ENCODE data around the gene ADGRB2.

ADGRB2 gene

DNA sequence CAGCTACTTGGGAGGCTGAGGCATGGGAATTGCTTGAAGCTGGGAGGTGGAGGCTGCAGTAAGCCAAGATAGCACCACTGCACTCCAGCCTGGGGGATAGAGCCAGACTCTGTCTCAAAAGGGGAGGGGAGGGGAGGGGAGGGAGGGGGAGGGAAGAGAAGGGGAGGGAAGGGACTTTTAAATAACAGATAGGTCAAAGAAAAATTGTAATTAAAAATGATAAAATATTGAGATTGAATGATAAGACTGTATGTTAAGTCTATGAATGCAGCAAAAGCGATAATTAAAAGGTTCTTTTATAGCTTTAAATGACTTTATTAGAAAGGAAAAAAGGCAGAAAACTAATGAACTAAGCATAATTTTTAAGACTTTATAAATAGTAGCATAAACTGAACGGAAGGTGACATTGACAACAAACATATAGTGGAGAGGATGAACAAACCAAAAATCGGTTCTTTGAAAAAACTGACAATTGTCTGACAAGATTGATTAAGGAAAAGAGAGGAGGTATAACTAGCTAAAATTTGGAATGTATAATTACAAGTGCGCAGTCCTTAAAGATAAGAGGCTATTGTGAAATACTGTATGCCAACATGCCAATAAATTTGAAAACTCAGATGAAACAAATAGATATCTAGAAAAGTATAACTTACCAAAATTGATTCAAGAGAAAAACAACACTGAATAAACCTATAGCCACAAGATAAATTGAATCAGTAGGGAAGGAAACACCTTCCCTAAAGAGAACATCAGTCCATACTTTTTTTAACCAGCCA lies 43.3 kb upstream of the ADGRB2 start:
- H3K23ac ChIP-seq (ENCODE audit: low read depth, low read length, poor library complexity) = no peak overlapping the region
- no peak overlapping the region for H2BK5ac ChIP-seq (ENCODE audit: low read length)
- no peak overlapping the region for H4K8ac ChIP-seq (ENCODE audit: low read depth, low read length)
- H2BK15ac ChIP-seq (ENCODE audit: low read length) = no peak overlapping the region
- no peaks in the 10 kb centered on the region for H3K36me3 ChIP-seq (replicated peaks in 1 of 2; ENCODE audit: control insufficient read depth in 2 of 2, insufficient read depth in 2 of 2, low read length in 2 of 2)
- H3K27me3 ChIP-seq (ENCODE audit: control insufficient read depth in 3 of 3, insufficient read depth in 3 of 3, low read depth in 1 of 3, low read length in 3 of 3) = peaks cover 0 to 12% (median 0%) of the 10 kb centered on the region in 3 experiments
- H3K27ac ChIP-seq (replicated peaks; ENCODE audit: low read length) = no peak overlapping the region
- H3K4me1 ChIP-seq (ENCODE audit: control insufficient read depth in 2 of 2, insufficient read depth in 1 of 2, low read depth in 1 of 2, low read length in 2 of 2) = peaks cover 0 to 2% of the 10 kb centered on the region in 2 donors
- no peak overlapping the region for H2BK12ac ChIP-seq (ENCODE audit: low read length)
- H3K4ac ChIP-seq (ENCODE audit: low read length) = no peak overlapping the region
- no peaks in the 10 kb centered on the region for H3K9me3 ChIP-seq (replicated peaks in 1 of 2; ENCODE audit: control insufficient read depth in 2 of 2, insufficient read depth in 1 of 2, low read depth in 1 of 2, low read length in 2 of 2)
- no peak overlapping the region for H3K9ac ChIP-seq (ENCODE audit: low read depth, low read length, poor library complexity)
- no peak overlapping the region for H3K4me3 ChIP-seq (ENCODE audit: low read length in 2 of 2)
- no peak for DNase-seq (ENCODE audit: low spot score)
- H3K79me1 ChIP-seq (ENCODE audit: low read depth, low read length) = no peaks in the 10 kb centered on the region
- no peak overlapping the region for H4K91ac ChIP-seq (ENCODE audit: low read depth, low read length, poor library complexity)
- 100% methylated on average over 1 of the region's 4 CpGs; no CpG with 5 or more reads in 1 of the 2 donors for WGBS, 2 donors (ENCODE audit: extremely low coverage in 2 of 2, insufficient read length in 2 of 2, insufficient replicate concordance in 1 of 2)
- H2BK120ac ChIP-seq (ENCODE audit: low read depth, low read length) = no peak overlapping the region
- no peak overlapping the region for H3K14ac ChIP-seq (ENCODE audit: low read length)
- H3K18ac ChIP-seq (ENCODE audit: low read length) = no peak overlapping the region
- no peak overlapping the region for H2AFZ ChIP-seq (ENCODE audit: low read length)
- H3K4me2 ChIP-seq (ENCODE audit: insufficient read depth, low read length, poor library complexity, severe bottlenecking) = no peak overlapping the region
- no peak overlapping the region for H2AK5ac ChIP-seq (ENCODE audit: low read depth, low read length)

DNA sequence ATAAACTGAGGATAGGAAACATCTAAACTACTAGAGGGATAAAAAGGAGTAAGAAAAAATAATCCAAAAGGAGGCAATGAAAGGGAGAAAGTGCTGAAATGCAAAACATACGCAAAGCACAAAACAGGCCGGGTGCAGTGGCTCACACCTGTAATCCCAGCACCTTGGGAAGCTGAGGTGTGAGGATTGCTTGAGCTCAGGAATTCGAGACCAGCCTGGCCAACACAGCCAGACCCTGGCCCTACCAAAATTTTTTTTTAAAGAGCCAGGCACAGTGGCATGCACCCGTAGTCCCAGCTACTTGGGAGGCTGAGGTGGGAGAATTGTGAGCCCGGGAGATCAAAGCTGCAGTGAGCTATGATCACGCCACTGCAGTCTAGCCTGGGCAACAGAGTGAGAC lies 41.2 kb upstream of the ADGRB2 start:
- no peak overlapping the region for H3K4me2 ChIP-seq (ENCODE audit: insufficient read depth, low read length, poor library complexity, severe bottlenecking)
- H2AK5ac ChIP-seq (ENCODE audit: low read depth, low read length) = no peak overlapping the region
- no peak overlapping the region for H3K23ac ChIP-seq (ENCODE audit: low read depth, low read length, poor library complexity)
- H2BK120ac ChIP-seq (ENCODE audit: low read depth, low read length) = no peak overlapping the region
- no peak overlapping the region for H3K9ac ChIP-seq (ENCODE audit: low read depth, low read length, poor library complexity)
- no peaks in the 10 kb centered on the region for H3K79me1 ChIP-seq (ENCODE audit: low read depth, low read length)
- WGBS, 2 donors (ENCODE audit: extremely low coverage in 2 of 2, insufficient read length in 2 of 2, insufficient replicate concordance in 1 of 2) = no CpG with 5 or more reads among the region's 6 CpGs
- H3K4me1 ChIP-seq (ENCODE audit: control insufficient read depth in 2 of 2, insufficient read depth in 1 of 2, low read depth in 1 of 2, low read length in 2 of 2) = peaks cover under 1 to 2% of the 10 kb centered on the region in 2 donors
- no peak overlapping the region for H2BK15ac ChIP-seq (ENCODE audit: low read length)
- no peaks in the 10 kb centered on the region for H3K9me3 ChIP-seq (replicated peaks in 1 of 2; ENCODE audit: control insufficient read depth in 2 of 2, insufficient read depth in 1 of 2, low read depth in 1 of 2, low read length in 2 of 2)
- no peak for DNase-seq (ENCODE audit: low spot score)
- no peak overlapping the region for H4K8ac ChIP-seq (ENCODE audit: low read depth, low read length)
- H3K36me3 ChIP-seq (replicated peaks in 1 of 2; ENCODE audit: control insufficient read depth in 2 of 2, insufficient read depth in 2 of 2, low read length in 2 of 2) = no peaks in the 10 kb centered on the region
- H2BK5ac ChIP-seq (ENCODE audit: low read length) = no peak overlapping the region
- H3K4me3 ChIP-seq (ENCODE audit: low read length in 2 of 2) = no peak overlapping the region
- no peak overlapping the region for H3K14ac ChIP-seq (ENCODE audit: low read length)
- H3K27me3 ChIP-seq (ENCODE audit: control insufficient read depth in 3 of 3, insufficient read depth in 3 of 3, low read depth in 1 of 3, low read length in 3 of 3) = peaks cover 0 to 7% (median 0%) of the 10 kb centered on the region in 3 experiments
- no peak overlapping the region for H3K4ac ChIP-seq (ENCODE audit: low read length)
- no peak overlapping the region for H4K91ac ChIP-seq (ENCODE audit: low read depth, low read length, poor library complexity)
- H3K18ac ChIP-seq (ENCODE audit: low read length) = no peak overlapping the region
- H2BK12ac ChIP-seq (ENCODE audit: low read length) = no peak overlapping the region
- no peak overlapping the region for H3K27ac ChIP-seq (replicated peaks; ENCODE audit: low read length)
- H2AFZ ChIP-seq (ENCODE audit: low read length) = no peak overlapping the region

DNA sequence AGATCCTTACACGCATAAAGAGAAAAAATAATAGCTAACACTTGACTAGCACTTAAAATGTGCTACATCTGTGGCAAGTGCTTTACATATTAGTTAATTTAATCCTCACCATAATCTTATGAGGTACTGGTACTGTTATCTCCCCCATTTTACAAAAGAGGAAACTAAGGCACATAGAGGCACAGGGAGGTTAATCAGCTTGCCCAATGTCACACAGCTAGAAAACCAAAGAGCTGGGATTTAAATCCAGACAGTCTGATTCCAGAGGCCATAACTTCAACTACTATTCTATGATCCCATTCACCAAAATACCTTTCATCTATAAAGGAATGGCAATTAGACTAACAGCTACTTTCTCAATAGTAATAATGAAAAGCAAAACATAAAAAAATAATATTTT lies 40.0 kb upstream of the ADGRB2 start:
- Histone ChIP-seq H2BK120ac (ENCODE audit: low read depth, low read length) (no peak overlapping the region), H2BK5ac (ENCODE audit: low read length) (no peak overlapping the region), H4K8ac (ENCODE audit: low read depth, low read length) (no peak overlapping the region), H3K4me1 (ENCODE audit: control insufficient read depth in 2 of 2, insufficient read depth in 1 of 2, low read depth in 1 of 2, low read length in 2 of 2) (peaks cover 10 to 11% of the 10 kb centered on the region in 2 donors), H3K4me3 (ENCODE audit: low read length in 2 of 2) (no peak overlapping the region), H3K79me1 (ENCODE audit: low read depth, low read length) (no peaks in the 10 kb centered on the region), H2BK12ac (ENCODE audit: low read length) (no peak overlapping the region), H3K4ac (ENCODE audit: low read length) (no peak overlapping the region), H2AK5ac (ENCODE audit: low read depth, low read length) (no peak overlapping the region), H2AFZ (ENCODE audit: low read length) (no peak overlapping the region), H4K91ac (ENCODE audit: low read depth, low read length, poor library complexity) (no peak overlapping the region), H3K4me2 (ENCODE audit: insufficient read depth, low read length, poor library complexity, severe bottlenecking) (no peak overlapping the region), H3K9me3 (replicated peaks in 1 of 2; ENCODE audit: control insufficient read depth in 2 of 2, insufficient read depth in 1 of 2, low read depth in 1 of 2, low read length in 2 of 2) (no peaks in the 10 kb centered on the region), H3K27ac (replicated peaks; ENCODE audit: low read length) (no peak overlapping the region), H2BK15ac (ENCODE audit: low read length) (no peak overlapping the region), H3K27me3 (ENCODE audit: control insufficient read depth in 3 of 3, insufficient read depth in 3 of 3, low read depth in 1 of 3, low read length in 3 of 3) (no peaks in the 10 kb centered on the region), H3K18ac (ENCODE audit: low read length) (no peak overlapping the region), H3K23ac (ENCODE audit: low read depth, low read length, poor library complexity) (no peak overlapping the region), H3K14ac (ENCODE audit: low read length) (no peak overlapping the region), H3K36me3 (replicated peaks in 1 of 2; ENCODE audit: control insufficient read depth in 2 of 2, insufficient read depth in 2 of 2, low read length in 2 of 2) (no peaks in the 10 kb centered on the region), H3K9ac (ENCODE audit: low read depth, low read length, poor library complexity) (no peak overlapping the region)
- no CpG with 5 or more reads among the region's 1 CpG for WGBS, 2 donors (ENCODE audit: extremely low coverage in 2 of 2, insufficient read length in 2 of 2, insufficient replicate concordance in 1 of 2)
- DNase-seq (ENCODE audit: low spot score) = no peak

DNA sequence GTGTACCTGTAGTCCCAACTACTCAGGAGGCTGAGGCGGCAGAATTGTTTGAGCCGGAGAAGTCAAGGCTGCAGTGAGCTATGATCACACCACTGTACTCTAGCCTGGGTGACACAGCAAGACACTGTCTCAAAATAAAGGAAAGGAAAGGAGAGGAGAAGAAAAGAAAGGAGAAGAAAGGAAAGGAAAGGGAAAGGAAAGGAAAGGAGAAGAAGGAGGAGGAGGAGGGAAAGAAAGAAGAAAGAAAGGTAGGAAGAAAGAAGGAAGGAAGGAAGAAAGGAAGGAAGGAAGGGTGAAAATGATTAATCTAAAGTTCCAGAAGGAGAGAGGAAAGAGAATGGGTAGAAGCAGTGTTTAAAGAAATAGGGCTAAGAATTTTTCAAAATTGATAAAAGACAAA lies 39.5 kb upstream of the ADGRB2 start:
- no peak overlapping the region for H3K18ac ChIP-seq (ENCODE audit: low read length)
- no peak overlapping the region for H3K4ac ChIP-seq (ENCODE audit: low read length)
- no peak overlapping the region for H4K91ac ChIP-seq (ENCODE audit: low read depth, low read length, poor library complexity)
- no peak overlapping the region for H3K4me3 ChIP-seq (ENCODE audit: low read length in 2 of 2)
- peaks cover 15 to 16% of the 10 kb centered on the region in 2 donors for H3K4me1 ChIP-seq (ENCODE audit: control insufficient read depth in 2 of 2, insufficient read depth in 1 of 2, low read depth in 1 of 2, low read length in 2 of 2)
- H2AFZ ChIP-seq (ENCODE audit: low read length) = no peak overlapping the region
- no peaks in the 10 kb centered on the region for H3K9me3 ChIP-seq (replicated peaks in 1 of 2; ENCODE audit: control insufficient read depth in 2 of 2, insufficient read depth in 1 of 2, low read depth in 1 of 2, low read length in 2 of 2)
- no peak overlapping the region for H2BK120ac ChIP-seq (ENCODE audit: low read depth, low read length)
- no peak for DNase-seq (ENCODE audit: low spot score)
- H3K4me2 ChIP-seq (ENCODE audit: insufficient read depth, low read length, poor library complexity, severe bottlenecking) = no peak overlapping the region
- H3K9ac ChIP-seq (ENCODE audit: low read depth, low read length, poor library complexity) = no peak overlapping the region
- H3K79me1 ChIP-seq (ENCODE audit: low read depth, low read length) = no peaks in the 10 kb centered on the region
- no peaks in the 10 kb centered on the region for H3K36me3 ChIP-seq (replicated peaks in 1 of 2; ENCODE audit: control insufficient read depth in 2 of 2, insufficient read depth in 2 of 2, low read length in 2 of 2)
- H3K14ac ChIP-seq (ENCODE audit: low read length) = no peak overlapping the region
- H2BK5ac ChIP-seq (ENCODE audit: low read length) = no peak overlapping the region
- H3K27ac ChIP-seq (replicated peaks; ENCODE audit: low read length) = no peak overlapping the region
- H3K23ac ChIP-seq (ENCODE audit: low read depth, low read length, poor library complexity) = no peak overlapping the region
- no CpG with 5 or more reads among the region's 2 CpGs for WGBS, 2 donors (ENCODE audit: extremely low coverage in 2 of 2, insufficient read length in 2 of 2, insufficient replicate concordance in 1 of 2)
- no peak overlapping the region for H2AK5ac ChIP-seq (ENCODE audit: low read depth, low read length)
- H2BK12ac ChIP-seq (ENCODE audit: low read length) = no peak overlapping the region
- H4K8ac ChIP-seq (ENCODE audit: low read depth, low read length) = no peak overlapping the region
- peaks cover 0 to 2% (median 0%) of the 10 kb centered on the region in 3 experiments for H3K27me3 ChIP-seq (ENCODE audit: control insufficient read depth in 3 of 3, insufficient read depth in 3 of 3, low read depth in 1 of 3, low read length in 3 of 3)
- H2BK15ac ChIP-seq (ENCODE audit: low read length) = no peak overlapping the region

Data from neuronal stem cell (in vitro differentiated cells).